Gastrocnemius medialis (tissue), 4 donors: ENCODE data around the gene C20orf141.

Source experiments
- POLR2A ChIP-seq, 2 donors: fragments of 450-650 bp; IDR thresholded peaks; one replicate each; pipeline ENCODE4 v1.6.1; 2017; ENCODE audit warnings: antibody characterized with exemption in 2 of 2, mild to moderate bottlenecking in 2 of 2, moderate library complexity in 2 of 2
- TF ChIP-seq, protein P1 (sequence below), 5 experiments: fragments of 450-650 bp in 3 of 5; fragments of 200-600 bp in 2 of 5; sonication (generic) in 2 of 5; IDR thresholded peaks in 4 of 5; conservative IDR thresholded peaks in 1 of 5; 1 replicate in 4 of 5; 2 replicates in 1 of 5; pipeline ENCODE4 v1.5.1; 2016 to 2019; ENCODE audit warnings: antibody characterized with exemption in 5 of 5, mild to moderate bottlenecking in 3 of 5, moderate library complexity in 3 of 5

DNA sequence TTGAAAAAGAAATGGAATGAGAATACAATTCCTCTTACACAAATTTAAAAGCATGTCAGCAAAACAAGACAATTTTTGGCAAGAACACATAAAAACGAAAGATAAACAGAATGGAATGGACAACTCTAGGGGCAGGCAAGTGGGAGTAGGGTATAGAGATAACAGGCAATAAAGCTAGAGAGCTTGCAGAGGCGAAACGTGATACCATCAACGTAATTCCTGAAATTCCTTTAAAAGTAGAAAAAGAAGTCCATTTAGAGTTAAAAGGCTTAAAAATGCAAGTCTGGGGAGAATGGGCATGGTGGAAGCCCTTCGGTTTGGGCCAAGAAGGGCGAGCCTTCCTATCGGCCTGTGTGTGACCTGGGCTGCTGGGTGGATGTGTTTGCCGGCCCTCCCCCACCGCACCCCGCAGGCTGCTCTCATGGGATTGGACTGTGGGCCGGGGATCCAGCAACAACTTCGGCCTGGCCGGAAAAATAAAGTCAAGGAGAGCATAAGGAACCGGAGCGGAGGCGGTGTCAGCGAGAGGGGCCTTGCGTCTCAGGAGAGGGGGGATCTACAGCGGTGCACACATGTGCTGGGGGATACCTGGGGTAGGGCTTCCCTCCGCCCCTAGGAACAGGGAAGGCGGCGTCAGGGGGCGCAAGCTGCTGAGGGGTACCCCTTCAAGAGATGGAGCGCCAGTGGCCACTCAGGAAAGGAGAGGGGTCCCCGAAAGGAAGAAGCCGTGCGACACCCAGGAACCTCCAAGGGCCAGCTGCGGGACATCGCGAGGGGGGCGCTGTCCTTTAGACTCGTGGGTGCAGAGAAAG, 5.5 kb downstream of the C20orf141 start:
- TF ChIP-seq, protein P1, sequence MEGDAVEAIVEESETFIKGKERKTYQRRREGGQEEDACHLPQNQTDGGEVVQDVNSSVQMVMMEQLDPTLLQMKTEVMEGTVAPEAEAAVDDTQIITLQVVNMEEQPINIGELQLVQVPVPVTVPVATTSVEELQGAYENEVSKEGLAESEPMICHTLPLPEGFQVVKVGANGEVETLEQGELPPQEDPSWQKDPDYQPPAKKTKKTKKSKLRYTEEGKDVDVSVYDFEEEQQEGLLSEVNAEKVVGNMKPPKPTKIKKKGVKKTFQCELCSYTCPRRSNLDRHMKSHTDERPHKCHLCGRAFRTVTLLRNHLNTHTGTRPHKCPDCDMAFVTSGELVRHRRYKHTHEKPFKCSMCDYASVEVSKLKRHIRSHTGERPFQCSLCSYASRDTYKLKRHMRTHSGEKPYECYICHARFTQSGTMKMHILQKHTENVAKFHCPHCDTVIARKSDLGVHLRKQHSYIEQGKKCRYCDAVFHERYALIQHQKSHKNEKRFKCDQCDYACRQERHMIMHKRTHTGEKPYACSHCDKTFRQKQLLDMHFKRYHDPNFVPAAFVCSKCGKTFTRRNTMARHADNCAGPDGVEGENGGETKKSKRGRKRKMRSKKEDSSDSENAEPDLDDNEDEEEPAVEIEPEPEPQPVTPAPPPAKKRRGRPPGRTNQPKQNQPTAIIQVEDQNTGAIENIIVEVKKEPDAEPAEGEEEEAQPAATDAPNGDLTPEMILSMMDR (IDR thresholded peaks at IDR 0.05 in 4 of 5, conservative IDR thresholded peaks at IDR 0.05 in 1 of 5): no peak
- TF ChIP-seq POLR2A (IDR thresholded peaks at IDR 0.05): no peak
